HCT116 (cell line): Measurements from ENCODE around the gene EML1.

Source experiments
- ATF3 ChIP-seq: IDR thresholded peaks from 2 replicates; pipeline ENCODE4 v1.6.1; 2012
- CBX3 ChIP-seq: IDR thresholded peaks from 2 replicates; pipeline ENCODE4 v1.6.1; 2012; ENCODE audit warnings: low read depth
- EZH2phosphoT487 ChIP-seq: fragments of 200-600 bp; IDR thresholded peaks from 2 replicates; pipeline ENCODE4 v1.6.1; 2018; ENCODE audit warnings: antibody characterized with exemption, borderline replicate concordance
- POLR2A ChIP-seq: IDR thresholded peaks from 2 replicates; pipeline ENCODE4 v1.7.0; 2011; ENCODE audit warnings: borderline replicate concordance; ENCODE audit not compliant: insufficient read depth, insufficient read length; ENCODE audit errors: extremely low read depth
- SRF ChIP-seq: IDR thresholded peaks from 2 replicates; pipeline ENCODE4 v1.6.1; 2012; ENCODE audit warnings: low read depth
- ZBTB33 ChIP-seq: IDR thresholded peaks from 2 replicates; pipeline ENCODE4 v1.6.1; 2011; ENCODE audit warnings: mild to moderate bottlenecking, low read length, moderate library complexity; ENCODE audit not compliant: insufficient replicate concordance; ENCODE audit errors: extremely low read depth
- ZNF274 ChIP-seq: fragments of 200-500 bp; sonication (Bioruptor generic); IDR thresholded peaks from 2 replicates; pipeline ENCODE4 v1.6.1; 2014; ENCODE audit warnings: mild to moderate bottlenecking, low read depth, low read length, inconsistent platforms
- TF ChIP-seq, protein P1 (sequence below), 3 experiments: fragments of 200-600 bp in 1 of 3; sonication (generic) in 1 of 3; IDR thresholded peaks in 2 of 3; conservative IDR thresholded peaks in 1 of 3; 2 replicates each; pipeline ENCODE4 v1.5.1; 2012 to 2017; ENCODE audit warnings: low read depth in 2 of 3, low read length in 2 of 3, antibody characterized with exemption in 1 of 3, borderline replicate concordance in 1 of 3, control low read depth in 1 of 3, mild to moderate bottlenecking in 1 of 3, mixed read lengths in 1 of 3, mixed run types in 1 of 3, moderate library complexity in 1 of 3; ENCODE audit not compliant: insufficient read depth in 1 of 3
- TF ChIP-seq, protein P2 (sequence below): IDR thresholded peaks from 2 replicates; pipeline ENCODE4 v1.6.1; 2012; ENCODE audit warnings: low read depth

GRCh38 chr14:99857551-99857950 is 64.3 kb downstream of the EML1 start:
- TF ChIP-seq, protein P1, sequence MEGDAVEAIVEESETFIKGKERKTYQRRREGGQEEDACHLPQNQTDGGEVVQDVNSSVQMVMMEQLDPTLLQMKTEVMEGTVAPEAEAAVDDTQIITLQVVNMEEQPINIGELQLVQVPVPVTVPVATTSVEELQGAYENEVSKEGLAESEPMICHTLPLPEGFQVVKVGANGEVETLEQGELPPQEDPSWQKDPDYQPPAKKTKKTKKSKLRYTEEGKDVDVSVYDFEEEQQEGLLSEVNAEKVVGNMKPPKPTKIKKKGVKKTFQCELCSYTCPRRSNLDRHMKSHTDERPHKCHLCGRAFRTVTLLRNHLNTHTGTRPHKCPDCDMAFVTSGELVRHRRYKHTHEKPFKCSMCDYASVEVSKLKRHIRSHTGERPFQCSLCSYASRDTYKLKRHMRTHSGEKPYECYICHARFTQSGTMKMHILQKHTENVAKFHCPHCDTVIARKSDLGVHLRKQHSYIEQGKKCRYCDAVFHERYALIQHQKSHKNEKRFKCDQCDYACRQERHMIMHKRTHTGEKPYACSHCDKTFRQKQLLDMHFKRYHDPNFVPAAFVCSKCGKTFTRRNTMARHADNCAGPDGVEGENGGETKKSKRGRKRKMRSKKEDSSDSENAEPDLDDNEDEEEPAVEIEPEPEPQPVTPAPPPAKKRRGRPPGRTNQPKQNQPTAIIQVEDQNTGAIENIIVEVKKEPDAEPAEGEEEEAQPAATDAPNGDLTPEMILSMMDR (IDR thresholded peaks at IDR 0.05 in 2 of 3, conservative IDR thresholded peaks at IDR 0.05 in 1 of 3; ENCODE audit: borderline replicate concordance in 1 of 3, insufficient read depth in 1 of 3, low read depth in 2 of 3, low read length in 2 of 3): no peak
- TF ChIP-seq CBX3 (no peak), POLR2A (no peak), ZBTB33 (no peak), EZH2phosphoT487 (no peak), ATF3 (no peak), SRF (no peak), ZNF274 (no peak)
- TF ChIP-seq, protein P2, sequence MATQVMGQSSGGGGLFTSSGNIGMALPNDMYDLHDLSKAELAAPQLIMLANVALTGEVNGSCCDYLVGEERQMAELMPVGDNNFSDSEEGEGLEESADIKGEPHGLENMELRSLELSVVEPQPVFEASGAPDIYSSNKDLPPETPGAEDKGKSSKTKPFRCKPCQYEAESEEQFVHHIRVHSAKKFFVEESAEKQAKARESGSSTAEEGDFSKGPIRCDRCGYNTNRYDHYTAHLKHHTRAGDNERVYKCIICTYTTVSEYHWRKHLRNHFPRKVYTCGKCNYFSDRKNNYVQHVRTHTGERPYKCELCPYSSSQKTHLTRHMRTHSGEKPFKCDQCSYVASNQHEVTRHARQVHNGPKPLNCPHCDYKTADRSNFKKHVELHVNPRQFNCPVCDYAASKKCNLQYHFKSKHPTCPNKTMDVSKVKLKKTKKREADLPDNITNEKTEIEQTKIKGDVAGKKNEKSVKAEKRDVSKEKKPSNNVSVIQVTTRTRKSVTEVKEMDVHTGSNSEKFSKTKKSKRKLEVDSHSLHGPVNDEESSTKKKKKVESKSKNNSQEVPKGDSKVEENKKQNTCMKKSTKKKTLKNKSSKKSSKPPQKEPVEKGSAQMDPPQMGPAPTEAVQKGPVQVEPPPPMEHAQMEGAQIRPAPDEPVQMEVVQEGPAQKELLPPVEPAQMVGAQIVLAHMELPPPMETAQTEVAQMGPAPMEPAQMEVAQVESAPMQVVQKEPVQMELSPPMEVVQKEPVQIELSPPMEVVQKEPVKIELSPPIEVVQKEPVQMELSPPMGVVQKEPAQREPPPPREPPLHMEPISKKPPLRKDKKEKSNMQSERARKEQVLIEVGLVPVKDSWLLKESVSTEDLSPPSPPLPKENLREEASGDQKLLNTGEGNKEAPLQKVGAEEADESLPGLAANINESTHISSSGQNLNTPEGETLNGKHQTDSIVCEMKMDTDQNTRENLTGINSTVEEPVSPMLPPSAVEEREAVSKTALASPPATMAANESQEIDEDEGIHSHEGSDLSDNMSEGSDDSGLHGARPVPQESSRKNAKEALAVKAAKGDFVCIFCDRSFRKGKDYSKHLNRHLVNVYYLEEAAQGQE: no peak
